ENCODE data around the gene RMND5A. TPM values are rescaled to one million over a fixed set of nuclear protein-coding genes. Genes with fewer than 3 reads are reported as not detected.

Gene RMND5A
- total RNA-seq, 1 experiment from 2014 or later: 34.1 TPM

DNA sequence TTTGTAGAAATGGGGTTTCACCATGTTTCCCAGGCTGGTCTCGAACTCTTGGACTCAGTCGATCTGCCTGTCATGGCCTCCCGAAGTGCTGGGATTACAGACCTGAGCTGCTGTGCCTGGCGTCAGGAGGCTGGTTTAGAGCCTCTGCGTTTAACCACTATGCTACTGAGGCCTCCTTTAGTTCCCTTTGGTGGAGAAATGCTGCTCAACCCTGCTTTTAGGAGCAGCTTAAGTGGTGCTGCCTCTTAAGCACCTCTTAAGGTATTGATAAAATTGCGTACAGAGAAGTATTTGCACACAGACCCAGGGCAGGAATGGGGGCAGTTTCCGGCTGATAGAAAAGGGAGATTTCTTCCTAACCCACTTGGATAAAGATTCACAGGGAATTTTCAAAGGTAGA, 62.7 kb downstream of the RMND5A start:
- Histone ChIP-seq H3K27me3 (ENCODE audit: low read length) (no peaks in the 10 kb centered on the region), H3K27ac (ENCODE audit: low read length) (no peak overlapping the region), H3F3A (ENCODE audit: low read length, unreplicated experiment) (no peaks in the 10 kb centered on the region), H4K20me1 (ENCODE audit: low read length) (no peaks in the 10 kb centered on the region), H3K9me3 (ENCODE audit: low read length) (no peaks in the 10 kb centered on the region), H3K4me2 (ENCODE audit: low read length) (no peak overlapping the region), H3K9ac (ENCODE audit: low read length) (no peak overlapping the region), H2AFZ (ENCODE audit: low read length) (no peak overlapping the region), H3K9me2 (replicated peaks; ENCODE audit: low read length) (no peaks in the 10 kb centered on the region), H3K79me2 (ENCODE audit: low read length) (no peaks in the 10 kb centered on the region), H3K36me3 (ENCODE audit: low read depth, low read length) (no peaks in the 10 kb centered on the region), H3K4me3 (ENCODE audit: low read length) (no peak overlapping the region), H3K4me1 (ENCODE audit: insufficient read depth, low read length) (no peaks in the 10 kb centered on the region)
- no peak for ATAC-seq
- DNase-seq: no peak
- no TSS peak for BruUV-seq (replicated peaks)
- ChIA-PET POLR2A (ENCODE audit: unreplicated experiment) (no interaction called here), CTCF (no interaction called here)
- TF ChIP-seq, protein P1, sequence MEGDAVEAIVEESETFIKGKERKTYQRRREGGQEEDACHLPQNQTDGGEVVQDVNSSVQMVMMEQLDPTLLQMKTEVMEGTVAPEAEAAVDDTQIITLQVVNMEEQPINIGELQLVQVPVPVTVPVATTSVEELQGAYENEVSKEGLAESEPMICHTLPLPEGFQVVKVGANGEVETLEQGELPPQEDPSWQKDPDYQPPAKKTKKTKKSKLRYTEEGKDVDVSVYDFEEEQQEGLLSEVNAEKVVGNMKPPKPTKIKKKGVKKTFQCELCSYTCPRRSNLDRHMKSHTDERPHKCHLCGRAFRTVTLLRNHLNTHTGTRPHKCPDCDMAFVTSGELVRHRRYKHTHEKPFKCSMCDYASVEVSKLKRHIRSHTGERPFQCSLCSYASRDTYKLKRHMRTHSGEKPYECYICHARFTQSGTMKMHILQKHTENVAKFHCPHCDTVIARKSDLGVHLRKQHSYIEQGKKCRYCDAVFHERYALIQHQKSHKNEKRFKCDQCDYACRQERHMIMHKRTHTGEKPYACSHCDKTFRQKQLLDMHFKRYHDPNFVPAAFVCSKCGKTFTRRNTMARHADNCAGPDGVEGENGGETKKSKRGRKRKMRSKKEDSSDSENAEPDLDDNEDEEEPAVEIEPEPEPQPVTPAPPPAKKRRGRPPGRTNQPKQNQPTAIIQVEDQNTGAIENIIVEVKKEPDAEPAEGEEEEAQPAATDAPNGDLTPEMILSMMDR (conservative IDR thresholded peaks at IDR 0.05; ENCODE audit: low read depth, low read length): no peak
- TF ChIP-seq EZH2 (IDR thresholded peaks at IDR 0.05; ENCODE audit: low read length, unreplicated experiment) (no peak), EZH2phosphoT487 (IDR thresholded peaks at IDR 0.05; ENCODE audit: borderline replicate concordance, low read length) (no peak)
- intact Hi-C loops (cut with micrococcal nuclease): no loop called here

DNA sequence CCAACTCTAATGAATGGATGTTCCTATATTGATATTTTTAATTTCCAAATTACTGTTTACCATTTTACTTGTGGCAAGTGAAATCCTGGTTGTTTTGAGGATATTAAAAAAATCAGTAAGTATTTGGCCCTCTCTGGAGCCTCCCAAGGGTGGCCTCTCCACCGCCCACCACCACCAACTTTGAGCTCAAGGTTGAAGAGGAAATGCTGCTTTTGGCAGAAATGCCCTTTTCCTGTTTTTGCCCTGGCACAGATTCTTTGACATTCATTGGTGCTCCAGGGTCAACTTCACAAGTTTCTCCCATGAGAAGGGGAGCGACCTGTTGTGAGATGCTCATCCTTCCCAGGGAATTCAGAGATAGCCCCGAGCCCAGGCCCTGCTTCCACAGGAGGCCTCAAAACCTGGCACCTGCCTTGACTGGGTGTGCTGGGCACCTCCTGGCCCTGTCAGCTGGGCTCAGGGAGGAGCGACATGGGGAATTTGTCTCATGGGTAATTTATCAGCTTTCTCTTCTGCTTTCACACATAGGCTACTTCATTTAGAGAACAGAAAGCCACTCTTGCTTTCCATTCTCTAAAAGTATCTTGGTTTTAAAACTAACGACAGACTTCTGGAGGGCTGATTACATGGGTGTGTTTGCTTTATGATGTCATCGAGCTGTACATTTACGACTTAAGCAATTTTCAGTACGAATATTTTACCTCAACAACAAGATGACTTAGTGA, 63.7 kb downstream of the RMND5A start:
- Histone ChIP-seq H3K27ac (ENCODE audit: low read length) (no peak overlapping the region), H3K36me3 (ENCODE audit: low read depth, low read length) (no peaks in the 10 kb centered on the region), H3K9me2 (replicated peaks; ENCODE audit: low read length) (no peaks in the 10 kb centered on the region), H3K4me2 (ENCODE audit: low read length) (no peak overlapping the region), H3F3A (ENCODE audit: low read length, unreplicated experiment) (no peaks in the 10 kb centered on the region), H3K9ac (ENCODE audit: low read length) (no peak overlapping the region), H3K9me3 (ENCODE audit: low read length) (no peaks in the 10 kb centered on the region), H3K4me1 (ENCODE audit: insufficient read depth, low read length) (no peaks in the 10 kb centered on the region), H3K79me2 (ENCODE audit: low read length) (no peaks in the 10 kb centered on the region), H4K20me1 (ENCODE audit: low read length) (no peaks in the 10 kb centered on the region), H3K27me3 (ENCODE audit: low read length) (no peaks in the 10 kb centered on the region), H2AFZ (ENCODE audit: low read length) (no peak overlapping the region), H3K4me3 (ENCODE audit: low read length) (no peak overlapping the region)
- no TSS peak for BruUV-seq (replicated peaks)
- intact Hi-C loops (cut with micrococcal nuclease): no loop called here
- ATAC-seq (no peak), DNase-seq (no peak)
- POLR2A ChIA-PET (ENCODE audit: unreplicated experiment): no interaction called here
- TF ChIP-seq EZH2phosphoT487 (IDR thresholded peaks at IDR 0.05; ENCODE audit: borderline replicate concordance, low read length) (no peak), EZH2 (IDR thresholded peaks at IDR 0.05; ENCODE audit: low read length, unreplicated experiment) (no peak)
- TF ChIP-seq, protein P1 (conservative IDR thresholded peaks at IDR 0.05; ENCODE audit: low read depth, low read length): no peak
- CTCF ChIA-PET: no interaction called here

DNA sequence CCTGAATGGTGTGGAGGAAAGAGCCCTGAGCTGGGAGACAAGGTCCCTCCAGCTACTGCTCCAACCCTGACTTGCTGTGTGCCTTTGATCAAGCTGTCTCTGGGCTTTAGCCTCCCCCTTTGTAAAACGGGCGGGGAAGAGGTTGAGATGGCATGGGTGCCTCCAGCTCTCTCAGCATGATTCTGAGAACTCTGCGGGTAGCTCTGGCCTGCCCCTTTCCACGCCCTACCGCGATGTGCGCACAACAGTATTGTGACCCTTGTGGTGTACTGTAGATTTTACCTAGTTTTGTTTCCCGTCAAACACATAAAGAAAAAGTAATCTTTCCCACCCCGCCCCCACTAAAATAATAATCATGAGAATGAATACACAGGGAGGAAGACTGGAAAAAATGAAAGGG, 65.4 kb downstream of the RMND5A start:
- Histone ChIP-seq H4K20me1 (ENCODE audit: low read length) (no peaks in the 10 kb centered on the region), H3K27me3 (ENCODE audit: low read length) (peaks cover 8% of the 10 kb centered on the region), H3K4me2 (ENCODE audit: low read length) (no peak overlapping the region), H3K9me2 (replicated peaks; ENCODE audit: low read length) (no peaks in the 10 kb centered on the region), H3K79me2 (ENCODE audit: low read length) (no peaks in the 10 kb centered on the region), H3K9me3 (ENCODE audit: low read length) (no peaks in the 10 kb centered on the region), H3F3A (ENCODE audit: low read length, unreplicated experiment) (no peaks in the 10 kb centered on the region), H3K36me3 (ENCODE audit: low read depth, low read length) (no peaks in the 10 kb centered on the region), H2AFZ (ENCODE audit: low read length) (no peak overlapping the region), H3K27ac (ENCODE audit: low read length) (no peak overlapping the region), H3K4me3 (ENCODE audit: low read length) (no peak overlapping the region), H3K4me1 (ENCODE audit: insufficient read depth, low read length) (no peaks in the 10 kb centered on the region), H3K9ac (ENCODE audit: low read length) (no peak overlapping the region)
- intact Hi-C loops (cut with micrococcal nuclease): no loop called here
- no peak for ATAC-seq
- no TSS peak for BruUV-seq (replicated peaks)
- TF ChIP-seq EZH2phosphoT487 (IDR thresholded peaks at IDR 0.05; ENCODE audit: borderline replicate concordance, low read length) (no peak), EZH2 (IDR thresholded peaks at IDR 0.05; ENCODE audit: low read length, unreplicated experiment) (no peak)
- TF ChIP-seq, protein P1 (conservative IDR thresholded peaks at IDR 0.05; ENCODE audit: low read depth, low read length): no peak
- ChIA-PET CTCF (no interaction called here), POLR2A (ENCODE audit: unreplicated experiment) (no interaction called here)
- no peak for DNase-seq
